Measurements from ENCODE around the gene HACD2.

HACD2 gene

GRCh38 chr3:123568034-123568433, 16.8 kb downstream of the HACD2 start:
- DNase-seq, result no peak

- DNase-seq, result no peak
Observed at GRCh38 chr3:123564056-123564455, 20.8 kb downstream of the HACD2 start.

- DNase-seq, result no peak
Observed at GRCh38 chr3:123562547-123562946, 22.3 kb downstream of the HACD2 start.

GRCh38 chr3:123561188-123561587, 23.7 kb downstream of the HACD2 start:
- DNase-seq, result no peak

GRCh38 chr3:123559040-123559861, 25.6 kb downstream of the HACD2 start:
- no peak for DNase-seq

GRCh38 chr3:123553536-123553935, 31.3 kb downstream of the HACD2 start:
- DNase-seq, result no peak

- no peak for DNase-seq
Observed at GRCh38 chr3:123552768-123553167, 32.1 kb downstream of the HACD2 start.

GRCh38 chr3:123552095-123552714, 32.6 kb downstream of the HACD2 start:
- DNase-seq, result no peak

GRCh38 chr3:123547881-123548519, 36.9 kb downstream of the HACD2 start:
- no peak for DNase-seq

- no peak for DNase-seq
Observed at GRCh38 chr3:123546133-123546755, 38.6 kb downstream of the HACD2 start.

- DNase-seq, result no peak
Observed at GRCh38 chr3:123543950-123544349, 40.9 kb downstream of the HACD2 start.

- no peak for DNase-seq
Observed at GRCh38 chr3:123540285-123540684, 44.6 kb downstream of the HACD2 start.

- DNase-seq, result no peak
Observed at GRCh38 chr3:123536153-123536895, 48.5 kb downstream of the HACD2 start.

- no peak for DNase-seq
Observed at GRCh38 chr3:123535580-123535979, 49.3 kb downstream of the HACD2 start.

- no peak for DNase-seq
Observed at GRCh38 chr3:123534264-123534663, 50.6 kb downstream of the HACD2 start.

GRCh38 chr3:123533554-123534159, 51.2 kb downstream of the HACD2 start:
- DNase-seq, result no peak

- DNase-seq, result no peak
Observed at GRCh38 chr3:123528130-123528529, 56.7 kb downstream of the HACD2 start.

GRCh38 chr3:123527046-123527445, 57.8 kb downstream of the HACD2 start:
- DNase-seq, result no peak

- DNase-seq, result no peak
Observed at GRCh38 chr3:123526474-123526873, 58.4 kb downstream of the HACD2 start.

GRCh38 chr3:123525433-123525832, 59.4 kb downstream of the HACD2 start:
- no peak for DNase-seq

- no peak for DNase-seq
Observed at GRCh38 chr3:123524981-123525380, 59.9 kb downstream of the HACD2 start.

- no peak for DNase-seq
Observed at GRCh38 chr3:123523023-123523412, 61.8 kb downstream of the HACD2 start.
